CD14-positive monocyte (primary cell): ENCODE measurements around the gene NKAIN2. TPM values are rescaled to one million over a fixed set of nuclear protein-coding genes. Genes with fewer than 3 reads are reported as not detected.

ENCODE experiments used
- DNase-seq, 3 donors: peaks; one replicate each; pipeline ENCODE4 v3.0.0-alpha.2; 2011 to 2022
- H2AFZ ChIP-seq: 2 replicates; pipeline ENCODE4 v1.6.0; 2012; ENCODE audit warnings: mild to moderate bottlenecking, low read depth, low read length, inconsistent platforms; ENCODE audit not compliant: insufficient read depth, poor library complexity, severe bottlenecking
- H3K27ac ChIP-seq, 2 donors: 1 replicate in 1 of 2; 2 replicates in 1 of 2; pipeline ENCODE4 v1.5.1; 2012 to 2013; ENCODE audit warnings: low read length in 2 of 2, control low read depth in 1 of 2, inconsistent platforms in 1 of 2, low read depth in 1 of 2, mild to moderate bottlenecking in 1 of 2
- H3K27me3 ChIP-seq, 2 donors: one replicate each; pipeline versions ENCODE4 v1.6.0 to v1.6.1; 2011 to 2013; ENCODE audit warnings: low read length in 2 of 2; ENCODE audit not compliant: control insufficient read depth in 2 of 2, insufficient read depth in 2 of 2
- H3K36me3 ChIP-seq, 2 donors: replicated peaks in 1 of 2; 1 replicate in 1 of 2; 2 replicates in 1 of 2; pipeline versions ENCODE4 v1.5.1 to v1.6.1; 2012 to 2013; ENCODE audit warnings: low read length in 2 of 2, control low read depth in 1 of 2, inconsistent platforms in 1 of 2, mild to moderate bottlenecking in 1 of 2; ENCODE audit not compliant: insufficient read depth in 2 of 2, control insufficient read depth in 1 of 2
- H3K4me1 ChIP-seq, 2 donors: 1 replicate in 1 of 2; 2 replicates in 1 of 2; pipeline versions ENCODE4 v1.5.1 to v1.6.1; 2012 to 2013; ENCODE audit warnings: low read length in 2 of 2, control low read depth in 1 of 2, inconsistent platforms in 1 of 2, mild to moderate bottlenecking in 1 of 2, moderate library complexity in 1 of 2; ENCODE audit not compliant: insufficient read depth in 2 of 2, control insufficient read depth in 1 of 2
- H3K4me2 ChIP-seq: replicated peaks from 2 replicates; pipeline ENCODE3; 2012; ENCODE audit warnings: low read length, moderate library complexity, mild to moderate bottlenecking; ENCODE audit not compliant: poor library complexity, severe bottlenecking; ENCODE audit errors: extremely low read depth
- H3K4me3 ChIP-seq, 3 experiments: fragments of 200-600 bp in 1 of 3; sonication (generic) in 1 of 3; replicated peaks in 1 of 3; 1 replicate in 2 of 3; 2 replicates in 1 of 3; pipeline ENCODE4 v1.5.1; 2011 to 2013; ENCODE audit warnings: low read length in 3 of 3, mild to moderate bottlenecking in 3 of 3, control low read depth in 2 of 3, low read depth in 2 of 3, inconsistent platforms in 1 of 3, moderate library complexity in 1 of 3
- H3K79me2 ChIP-seq: 2 replicates; pipeline ENCODE4 v1.6.0; 2012; ENCODE audit warnings: mild to moderate bottlenecking, control low read depth, inconsistent platforms, low read length, moderate library complexity; ENCODE audit not compliant: insufficient read depth
- H3K9ac ChIP-seq: 2 replicates; pipeline ENCODE4 v1.6.0; 2017; ENCODE audit warnings: low read length, mild to moderate bottlenecking; ENCODE audit not compliant: insufficient read depth, poor library complexity, severe bottlenecking
- H3K9me3 ChIP-seq, 2 donors: replicated peaks in 1 of 2; 1 replicate in 1 of 2; 2 replicates in 1 of 2; pipeline versions ENCODE4 v1.5.1 to v1.6.1; 2012 to 2013; ENCODE audit warnings: low read length in 2 of 2, control low read depth in 1 of 2; ENCODE audit not compliant: control insufficient read depth in 1 of 2, insufficient read depth in 1 of 2
- H4K20me1 ChIP-seq: 2 replicates; pipeline ENCODE4 v1.6.0; 2012; ENCODE audit warnings: mild to moderate bottlenecking, low read length, control low read depth, moderate library complexity; ENCODE audit not compliant: insufficient read depth
- H3K27ac Mint-ChIP-seq, 7 donors: one replicate each; pipeline ENCODE4 v1.8.0; 2020; ENCODE audit warnings: mild to moderate bottlenecking in 7 of 7, mixed read lengths in 7 of 7, moderate library complexity in 6 of 7, inconsistent platforms in 2 of 7
- H3K27me3 Mint-ChIP-seq, 3 donors: one replicate each; pipeline ENCODE4 v1.8.0; 2021 to 2022; ENCODE audit warnings: low read depth in 3 of 3, mild to moderate bottlenecking in 3 of 3, mixed read lengths in 3 of 3, moderate library complexity in 3 of 3, inconsistent platforms in 1 of 3
- H3K36me3 Mint-ChIP-seq, 2 donors: one replicate each; pipeline ENCODE4 v1.8.0; 2020; ENCODE audit warnings: mixed read lengths in 2 of 2, inconsistent platforms in 1 of 2, mild to moderate bottlenecking in 1 of 2
- H3K4me1 Mint-ChIP-seq: one replicate; pipeline ENCODE4 v1.8.0; 2020; ENCODE audit warnings: mild to moderate bottlenecking, mixed read lengths
- H3K4me3 Mint-ChIP-seq, 2 donors: one replicate each; pipeline ENCODE4 v1.8.0; 2020; ENCODE audit warnings: mild to moderate bottlenecking in 2 of 2, mixed read lengths in 2 of 2, moderate library complexity in 1 of 2
- H3K9me3 Mint-ChIP-seq, 7 donors: one replicate each; pipeline ENCODE4 v1.8.0; 2020 to 2022; ENCODE audit warnings: mixed read lengths in 7 of 7, mild to moderate bottlenecking in 6 of 7, moderate library complexity in 6 of 7, inconsistent platforms in 2 of 7
- WGBS: methylation state at CpG from one replicate; pipeline ENCODE4 v1.1.5; 2013; ENCODE audit warnings: missing lambda C conversion rate; ENCODE audit not compliant: insufficient coverage; 5-methylcytosine and 5-hydroxymethylcytosine counted together
- intact Hi-C, 2 donors: fragments of 100-400 bp; cut with micrococcal nuclease; formaldehyde crosslinking; loops; one replicate each; pipeline versions ENCODE4 v1.15.0 to v1.15.1; 2023
- polyA plus RNA-seq, 3 donors: library from polyadenylated mRNA; depleted of rRNA in 1 of 3; unstranded in 2 of 3; stranded (reverse) in 1 of 3; fragments of 300-500 nt in 2 of 3; fragments of >200 nt in 1 of 3; fragmentation: Illumina TruSeq in 2 of 3; gene quantifications; 1 replicate in 2 of 3; 2 replicates in 1 of 3; pipeline ENCODE4 v1.2.3, GENCODE V29; 2012 to 2021
- TF ChIP-seq, protein P1 (sequence below): fragments of 200-600 bp; IDR thresholded peaks from one replicate; pipeline ENCODE4 v1.8.0; 2022; ENCODE audit warnings: antibody characterized with exemption, mild to moderate bottlenecking

NKAIN2 gene
- polyA plus RNA-seq, 3 donors, result not detected

DNA sequence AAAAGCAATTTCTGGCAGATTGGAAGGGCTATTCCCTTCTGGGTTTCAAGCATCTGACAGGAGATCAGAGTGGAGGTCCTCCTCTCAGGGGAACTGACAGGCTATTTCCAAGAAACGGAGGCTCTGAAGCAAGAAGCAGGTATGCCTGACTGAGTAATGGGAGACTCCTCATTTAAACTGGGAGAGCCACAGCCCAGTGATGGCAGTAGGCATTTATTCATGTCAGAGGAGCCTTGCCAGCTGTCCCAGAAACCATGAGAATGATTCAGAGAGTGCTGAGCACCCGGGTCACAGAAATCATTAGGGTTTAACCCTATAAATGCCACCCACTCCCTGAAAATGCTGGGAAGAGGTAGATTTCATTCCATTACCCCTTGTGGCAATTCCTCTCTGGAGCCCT lies 911.1 kb downstream of the NKAIN2 start:
- Histone ChIP-seq H3K4me2 (no peak overlapping the region), H4K20me1 (no peaks in the 10 kb centered on the region), H3K9me3 (peaks cover 0 to 3% of the 10 kb centered on the region in 2 donors), H3K79me2 (no peaks in the 10 kb centered on the region), H2AFZ (no peak overlapping the region), H3K27me3 (no peaks in the 10 kb centered on the region), H3K4me3 (no peak overlapping the region), H3K9ac (no peak overlapping the region), H3K36me3 (no peaks in the 10 kb centered on the region), H3K27ac (no peak overlapping the region), H3K4me1 (no peaks in the 10 kb centered on the region)
- Mint-ChIP-seq H3K4me3 (no peak overlapping the region), H3K9me3 (peaks cover 0 to 11% (median 3%) of the 10 kb centered on the region in 7 donors), H3K4me1 (no peaks in the 10 kb centered on the region), H3K27ac (no peak overlapping the region), H3K36me3 (no peaks in the 10 kb centered on the region), H3K27me3 (peaks cover 0 to 3% (median 0%) of the 10 kb centered on the region in 3 donors)
- intact Hi-C loops, result no loop called here
- TF ChIP-seq, protein P1, sequence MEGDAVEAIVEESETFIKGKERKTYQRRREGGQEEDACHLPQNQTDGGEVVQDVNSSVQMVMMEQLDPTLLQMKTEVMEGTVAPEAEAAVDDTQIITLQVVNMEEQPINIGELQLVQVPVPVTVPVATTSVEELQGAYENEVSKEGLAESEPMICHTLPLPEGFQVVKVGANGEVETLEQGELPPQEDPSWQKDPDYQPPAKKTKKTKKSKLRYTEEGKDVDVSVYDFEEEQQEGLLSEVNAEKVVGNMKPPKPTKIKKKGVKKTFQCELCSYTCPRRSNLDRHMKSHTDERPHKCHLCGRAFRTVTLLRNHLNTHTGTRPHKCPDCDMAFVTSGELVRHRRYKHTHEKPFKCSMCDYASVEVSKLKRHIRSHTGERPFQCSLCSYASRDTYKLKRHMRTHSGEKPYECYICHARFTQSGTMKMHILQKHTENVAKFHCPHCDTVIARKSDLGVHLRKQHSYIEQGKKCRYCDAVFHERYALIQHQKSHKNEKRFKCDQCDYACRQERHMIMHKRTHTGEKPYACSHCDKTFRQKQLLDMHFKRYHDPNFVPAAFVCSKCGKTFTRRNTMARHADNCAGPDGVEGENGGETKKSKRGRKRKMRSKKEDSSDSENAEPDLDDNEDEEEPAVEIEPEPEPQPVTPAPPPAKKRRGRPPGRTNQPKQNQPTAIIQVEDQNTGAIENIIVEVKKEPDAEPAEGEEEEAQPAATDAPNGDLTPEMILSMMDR, result no peak
- DNase-seq, result no peak
- WGBS, result 100% methylated on average over 1 of the region's 2 CpGs

DNA sequence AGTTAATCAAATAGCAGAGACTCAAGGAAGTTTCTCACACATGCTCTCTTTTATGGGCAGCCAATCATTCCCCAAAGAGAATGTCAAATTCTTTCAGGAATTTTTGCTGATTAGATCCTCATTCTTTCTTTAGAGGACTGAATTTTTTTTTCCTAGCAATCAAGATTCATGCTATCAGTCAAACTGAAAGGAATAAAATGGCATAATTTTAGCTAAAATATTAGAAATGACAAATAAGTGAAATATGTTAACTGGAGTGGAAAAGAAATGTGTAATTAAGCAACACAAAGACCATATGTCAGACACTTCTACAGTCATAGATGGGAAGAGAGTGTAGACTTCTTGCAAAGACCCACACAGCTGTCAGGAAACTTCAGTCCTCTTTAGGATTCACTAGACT lies 916.2 kb downstream of the NKAIN2 start:
- H2AFZ ChIP-seq, result no peak overlapping the region
- H3K9me3 ChIP-seq, result peaks cover 0 to 4% of the 10 kb centered on the region in 2 donors
- no peak overlapping the region for H3K27ac ChIP-seq
- DNase-seq, result no peak
- no peak overlapping the region for H3K4me3 ChIP-seq
- no peaks in the 10 kb centered on the region for H4K20me1 ChIP-seq
- Mint-ChIP-seq H3K36me3 (no peaks in the 10 kb centered on the region), H3K27me3 (peaks cover 0 to 3% (median 0%) of the 10 kb centered on the region in 3 donors), H3K4me3 (no peak overlapping the region), H3K9me3 (peaks cover under 1 to 10% (median 2%) of the 10 kb centered on the region in 7 donors), H3K27ac (no peak overlapping the region), H3K4me1 (no peaks in the 10 kb centered on the region)
- TF ChIP-seq, protein P1, result no peak
- H3K4me1 ChIP-seq, result no peaks in the 10 kb centered on the region
- no peaks in the 10 kb centered on the region for H3K36me3 ChIP-seq
- intact Hi-C loops, result no loop called here
- no peaks in the 10 kb centered on the region for H3K27me3 ChIP-seq
- no peaks in the 10 kb centered on the region for H3K79me2 ChIP-seq
- H3K4me2 ChIP-seq, result no peak overlapping the region
- no peak overlapping the region for H3K9ac ChIP-seq
